Endothelial cell of umbilical vein (primary cell): ENCODE measurements around the gene NUP35.

Experiments used
- CTCF ChIP-seq, 2 donors: IDR thresholded peaks; 1 replicate in 1 of 2; 2 replicates in 1 of 2; pipeline ENCODE4 v1.5.1; 2011; ENCODE audit warnings: low read length in 2 of 2, mild to moderate bottlenecking in 2 of 2, moderate library complexity in 2 of 2, control low read depth in 1 of 2, inconsistent platforms in 1 of 2, low read depth in 1 of 2; ENCODE audit not compliant: insufficient read depth in 1 of 2; ENCODE audit errors: extremely low read depth in 1 of 2
- EZH2 ChIP-seq: IDR thresholded peaks from 2 replicates; pipeline ENCODE4 v1.6.1; 2012; ENCODE audit warnings: borderline replicate concordance, low read depth, mild to moderate bottlenecking, moderate library complexity, low read length, inconsistent platforms; ENCODE audit not compliant: severe bottlenecking
- FOS ChIP-seq: IDR thresholded peaks from 2 replicates; pipeline ENCODE4 v1.6.1; 2011; ENCODE audit warnings: mild to moderate bottlenecking, low read length, moderate library complexity, borderline replicate concordance; ENCODE audit not compliant: insufficient read depth
- GATA2 ChIP-seq: IDR thresholded peaks from 2 replicates; pipeline ENCODE4 v1.7.0; 2011; ENCODE audit warnings: low read depth, mild to moderate bottlenecking, moderate library complexity, mixed read lengths, low read length; ENCODE audit not compliant: insufficient read length, insufficient read depth
- JUN ChIP-seq: IDR thresholded peaks from 2 replicates; pipeline ENCODE4 v1.6.1; 2011; ENCODE audit warnings: borderline replicate concordance, low read depth; ENCODE audit not compliant: insufficient read length, insufficient read depth
- MAX ChIP-seq: IDR thresholded peaks from 2 replicates; pipeline ENCODE4 v1.6.1; 2011; ENCODE audit not compliant: insufficient read depth, insufficient read length
- POLR2A ChIP-seq: IDR thresholded peaks from 2 replicates; pipeline ENCODE4 v1.6.1; 2012; ENCODE audit warnings: low read depth, mild to moderate bottlenecking, control low read depth, low read length
- POLR2AphosphoS5 ChIP-seq: IDR thresholded peaks from 2 replicates; pipeline ENCODE4 v1.6.1; 2012; ENCODE audit warnings: low read depth, mild to moderate bottlenecking, control low read depth, low read length, moderate library complexity; ENCODE audit not compliant: insufficient read depth

- TF ChIP-seq CTCF (IDR thresholded peaks at IDR 0.05; ENCODE audit: extremely low read depth in 1 of 2, insufficient read depth in 1 of 2, low read depth in 1 of 2, low read length in 2 of 2) = no peak
- TF ChIP-seq POLR2A = no peak
- TF ChIP-seq EZH2 = no peak
- no peak for TF ChIP-seq JUN
- no peak for TF ChIP-seq POLR2AphosphoS5
- TF ChIP-seq GATA2 = no peak
- no peak for TF ChIP-seq FOS
- no peak for TF ChIP-seq MAX
Measured at GRCh38 chr2:183125659-183126341, 1.6 kb downstream of the NUP35 start.
